Stimulated activated CD8-positive, alpha-beta memory T cell treated with anti-CD3 and anti-CD28 coated beads, Interleukin-4, amount 100 ng/mL, for 1 hour (primary cell): Measurements from ENCODE around the gene RABGGTA.
"Not testable (repeated sequence)": the region's sequence is repeated elsewhere in the genome, so short reads cannot be mapped to it uniquely, and the experiment has no call there.

ENCODE experiments used
- DNase-seq, 2 donors: peaks; one replicate each; pipeline ENCODE4 v3.0.0-alpha.2; 2020; ENCODE audit warnings: low read depth in 2 of 2, low spot score in 1 of 2

RABGGTA gene

GRCh38 chr14:24261256-24261968, 10.0 kb downstream of the RABGGTA start:
- no peak for DNase-seq

- no peak for DNase-seq
These were observed 10.6 kb downstream of the RABGGTA start for GRCh38 chr14:24260780-24261157.

- DNase-seq = no peak
These were observed 11.2 kb downstream of the RABGGTA start for GRCh38 chr14:24260026-24260779.

GRCh38 chr14:24259282-24260025, 11.9 kb downstream of the RABGGTA start:
- DNase-seq = no peak

- DNase-seq = no peak
These were observed 12.7 kb downstream of the RABGGTA start for GRCh38 chr14:24258548-24259265.

GRCh38 chr14:24258119-24258518, 13.3 kb downstream of the RABGGTA start:
- DNase-seq = no peak

- no peak for DNase-seq
These were observed 14.4 kb downstream of the RABGGTA start for GRCh38 chr14:24256960-24257359.

- DNase-seq = no peak
These were observed 15.3 kb downstream of the RABGGTA start for GRCh38 chr14:24255931-24256711.

- no peak for DNase-seq
These were observed 16.0 kb downstream of the RABGGTA start for GRCh38 chr14:24255438-24255837.

GRCh38 chr14:24254630-24255392, 16.6 kb downstream of the RABGGTA start:
- no peak for DNase-seq

GRCh38 chr14:24253936-24254335, 17.5 kb downstream of the RABGGTA start:
- DNase-seq = no peak

GRCh38 chr14:24252289-24253124, 18.9 kb downstream of the RABGGTA start:
- no peak for DNase-seq

GRCh38 chr14:24251880-24252288, 19.5 kb downstream of the RABGGTA start:
- no peak for DNase-seq

- no peak for DNase-seq
These were observed 21.0 kb downstream of the RABGGTA start for GRCh38 chr14:24250354-24250753.

GRCh38 chr14:24249230-24250021, 22.0 kb downstream of the RABGGTA start:
- DNase-seq = no peak

GRCh38 chr14:24247422-24247821, 24.0 kb downstream of the RABGGTA start:
- DNase-seq = no peak

GRCh38 chr14:24246765-24247212, 24.6 kb downstream of the RABGGTA start:
- DNase-seq = no peak

GRCh38 chr14:24245350-24245749, 26.0 kb downstream of the RABGGTA start:
- DNase-seq = not testable (repeated sequence)
